Vagina (tissue), 2 donors: ENCODE results near the gene KCNF1.

Experiments
- CTCF ChIP-seq, 3 experiments: fragments of 450-650 bp in 2 of 3; fragments of 200-600 bp in 1 of 3; sonication (generic) in 1 of 3; IDR thresholded peaks; one replicate each; pipeline ENCODE4 v1.5.1; 2017 to 2019; ENCODE audit warnings: antibody characterized with exemption in 3 of 3, mild to moderate bottlenecking in 2 of 3, moderate library complexity in 2 of 3
- POLR2AphosphoS5 ChIP-seq, 2 donors: sonication (generic); formaldehyde crosslinking; IDR thresholded peaks; one replicate each; pipeline ENCODE4 v1.9.0; 2017; ENCODE audit warnings: antibody characterized with exemption in 2 of 2, mild to moderate bottlenecking in 2 of 2, low read depth in 1 of 2; ENCODE audit not compliant: insufficient read depth in 1 of 2

DNA sequence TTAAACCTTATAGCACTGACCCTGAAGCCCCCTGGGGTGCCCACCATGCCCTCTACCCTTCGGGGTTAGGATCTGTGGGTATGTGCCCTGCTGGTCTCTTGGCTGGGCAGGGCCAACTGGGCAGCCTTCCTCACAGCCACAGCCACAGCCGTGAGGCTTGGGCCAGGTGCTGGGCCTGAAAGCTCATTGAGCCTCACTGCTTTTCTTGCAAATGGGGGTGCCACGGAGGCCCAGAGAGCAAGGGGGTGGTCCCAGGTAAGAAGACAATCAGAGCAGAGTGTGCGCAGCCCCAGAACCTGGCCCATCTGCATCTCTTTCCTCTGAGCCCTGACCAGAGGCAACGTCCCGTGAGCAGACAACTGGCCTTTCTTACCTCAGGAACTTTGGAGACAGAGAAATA is 34.7 kb downstream of the KCNF1 start:
- TF ChIP-seq CTCF (IDR thresholded peaks at IDR 0.05) (no peak), POLR2AphosphoS5 (IDR thresholded peaks at IDR 0.05; ENCODE audit: insufficient read depth in 1 of 2, low read depth in 1 of 2) (no peak)
